ENCODE measurements around the gene RHOF.

DNA sequence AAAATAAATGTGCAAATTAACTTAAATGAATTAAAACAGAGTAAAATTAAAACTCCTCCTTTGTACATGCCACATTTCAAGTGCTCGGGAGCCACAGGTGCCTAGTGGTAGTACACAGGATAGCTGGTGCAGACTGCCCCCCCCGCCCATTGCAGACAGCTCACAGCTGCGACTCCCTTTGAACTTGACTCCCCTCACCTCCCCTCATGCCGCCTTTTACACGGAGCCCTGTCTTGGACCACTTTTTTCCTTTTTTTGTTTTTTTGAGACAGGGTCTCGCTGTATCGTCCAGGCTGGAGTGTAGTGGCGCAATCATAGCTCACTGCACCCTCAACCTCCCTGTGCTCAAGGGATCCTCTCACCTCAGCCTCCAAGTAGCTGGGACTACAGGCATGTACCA, 21.8 kb upstream of the RHOF start:
- TF ChIP-seq, protein P1, sequence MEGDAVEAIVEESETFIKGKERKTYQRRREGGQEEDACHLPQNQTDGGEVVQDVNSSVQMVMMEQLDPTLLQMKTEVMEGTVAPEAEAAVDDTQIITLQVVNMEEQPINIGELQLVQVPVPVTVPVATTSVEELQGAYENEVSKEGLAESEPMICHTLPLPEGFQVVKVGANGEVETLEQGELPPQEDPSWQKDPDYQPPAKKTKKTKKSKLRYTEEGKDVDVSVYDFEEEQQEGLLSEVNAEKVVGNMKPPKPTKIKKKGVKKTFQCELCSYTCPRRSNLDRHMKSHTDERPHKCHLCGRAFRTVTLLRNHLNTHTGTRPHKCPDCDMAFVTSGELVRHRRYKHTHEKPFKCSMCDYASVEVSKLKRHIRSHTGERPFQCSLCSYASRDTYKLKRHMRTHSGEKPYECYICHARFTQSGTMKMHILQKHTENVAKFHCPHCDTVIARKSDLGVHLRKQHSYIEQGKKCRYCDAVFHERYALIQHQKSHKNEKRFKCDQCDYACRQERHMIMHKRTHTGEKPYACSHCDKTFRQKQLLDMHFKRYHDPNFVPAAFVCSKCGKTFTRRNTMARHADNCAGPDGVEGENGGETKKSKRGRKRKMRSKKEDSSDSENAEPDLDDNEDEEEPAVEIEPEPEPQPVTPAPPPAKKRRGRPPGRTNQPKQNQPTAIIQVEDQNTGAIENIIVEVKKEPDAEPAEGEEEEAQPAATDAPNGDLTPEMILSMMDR (IDR thresholded peaks at IDR 0.05; ENCODE audit: insufficient read depth, low read length, poor library complexity, severe bottlenecking): no peak
- no peak for TF ChIP-seq EZH2phosphoT487 (conservative IDR thresholded peaks at IDR 0.05; ENCODE audit: low read length)
